ENCODE measurements around the gene ACKR3.

ACKR3 gene

GRCh38 chr2:236549165-236549564 is 20.5 kb upstream of the ACKR3 start:
- DNase-seq (ENCODE audit: low read depth, low spot score), result no peak

DNA sequence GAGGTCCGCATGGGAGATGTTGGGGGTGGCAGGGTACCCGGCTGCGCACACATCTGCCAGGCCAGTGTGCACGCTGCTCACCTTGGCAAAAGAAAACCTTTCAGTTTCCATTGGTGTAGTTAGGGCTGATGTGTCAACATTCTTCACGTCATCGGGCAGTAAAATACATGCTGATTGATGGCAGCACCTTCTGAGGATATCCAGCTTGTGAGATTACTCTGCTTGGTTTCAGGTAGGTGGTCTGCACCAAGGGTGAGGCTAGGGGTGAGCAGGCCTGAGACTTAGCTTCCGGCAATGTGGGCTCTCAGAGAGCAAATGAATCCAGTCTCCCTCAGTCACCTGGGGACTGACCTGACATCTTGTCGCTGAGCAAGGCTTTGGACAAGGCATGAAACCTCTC is 19.3 kb upstream of the ACKR3 start:
- no peak for DNase-seq (ENCODE audit: low read depth, low spot score)

DNA sequence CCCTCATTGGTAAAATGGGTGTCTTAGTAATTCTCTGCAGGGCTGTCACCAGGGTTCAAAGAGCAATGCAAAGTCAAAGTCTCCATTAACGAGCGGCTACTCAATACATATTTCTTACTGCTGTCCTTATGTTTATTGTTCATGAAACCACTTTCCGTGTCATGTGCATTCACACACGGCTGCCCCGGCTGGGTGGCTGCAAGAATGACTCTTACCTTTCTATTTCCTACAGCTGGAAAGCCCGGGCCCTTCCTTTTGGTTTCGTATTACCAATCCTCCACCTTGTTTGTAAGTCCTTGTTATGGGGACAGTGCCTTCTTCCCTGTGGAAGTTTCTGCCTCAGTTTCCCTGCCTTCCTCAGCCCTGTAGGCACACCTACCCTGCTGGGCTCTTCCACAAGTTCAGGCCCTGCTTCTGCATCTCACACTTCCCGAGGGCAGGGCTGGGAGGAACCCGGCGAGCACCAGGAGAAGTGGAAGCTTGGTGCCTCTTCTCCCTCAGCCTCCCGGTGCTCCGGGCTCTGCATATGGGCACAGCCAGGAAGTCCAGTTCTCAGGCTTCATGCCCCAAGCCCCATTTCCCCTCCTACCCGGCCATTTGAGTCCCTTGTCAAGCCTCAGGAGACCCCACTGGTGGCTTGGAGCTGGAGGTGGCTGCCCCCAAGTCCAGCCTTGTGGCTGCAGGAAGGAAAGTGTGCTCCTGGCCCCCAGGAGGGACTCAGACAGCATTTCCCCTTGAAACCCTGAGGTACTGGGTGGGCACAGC is 18.7 kb upstream of the ACKR3 start:
- no peak for DNase-seq (ENCODE audit: low read depth, low spot score)

- no peak for DNase-seq (ENCODE audit: low read depth, low spot score)
These were observed 18.0 kb upstream of the ACKR3 start for GRCh38 chr2:236551471-236552211.

GRCh38 chr2:236552212-236552542 is 17.4 kb upstream of the ACKR3 start:
- no peak for DNase-seq (ENCODE audit: low read depth, low spot score)

DNA sequence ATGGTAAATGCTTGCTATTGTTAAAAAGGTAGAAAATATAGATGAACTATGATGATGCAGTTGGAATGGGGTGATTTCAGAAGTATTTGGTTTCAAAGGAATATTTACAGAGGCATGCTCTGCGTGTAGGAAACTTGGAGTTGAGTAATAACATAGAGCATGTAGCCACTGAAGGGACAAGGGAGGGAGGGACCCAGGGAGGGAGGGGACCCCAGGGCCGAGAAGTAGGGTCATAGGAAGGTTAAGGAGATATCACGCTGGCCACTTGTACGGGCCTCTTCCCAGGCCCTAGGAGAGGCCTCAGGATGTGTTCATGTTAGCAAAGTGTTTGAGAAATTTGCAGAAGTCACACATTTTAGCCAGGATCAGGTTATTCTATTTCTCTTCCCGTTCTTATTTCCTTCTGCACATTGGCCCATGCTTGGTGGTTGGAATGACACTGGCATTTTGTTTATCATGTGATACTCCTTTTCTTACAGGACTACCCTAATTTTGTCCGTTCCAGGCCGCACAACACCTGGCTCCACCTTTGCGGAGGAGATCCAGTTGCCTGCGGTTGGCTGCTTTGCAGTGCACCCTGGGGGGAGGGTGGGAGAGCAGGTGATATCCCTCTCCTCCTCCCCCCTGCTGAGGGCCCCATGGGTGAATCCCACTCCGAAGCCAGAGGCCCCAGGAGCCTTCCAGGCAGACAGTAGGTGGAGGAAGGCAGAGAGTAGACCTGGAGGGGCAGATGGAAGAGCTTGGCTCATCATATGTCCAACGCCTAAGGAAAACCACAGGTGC is 16.9 kb upstream of the ACKR3 start:
- DNase-seq (ENCODE audit: low read depth, low spot score), result no peak

GRCh38 chr2:236553522-236553921 is 16.1 kb upstream of the ACKR3 start:
- DNase-seq (ENCODE audit: low read depth, low spot score), result no peak

- DNase-seq (ENCODE audit: low read depth, low spot score), result no peak
These were observed 14.9 kb upstream of the ACKR3 start for GRCh38 chr2:236554629-236555282.

- DNase-seq (ENCODE audit: low read depth, low spot score), result no peak
These were observed 14.1 kb upstream of the ACKR3 start for GRCh38 chr2:236555481-236555880.

DNA sequence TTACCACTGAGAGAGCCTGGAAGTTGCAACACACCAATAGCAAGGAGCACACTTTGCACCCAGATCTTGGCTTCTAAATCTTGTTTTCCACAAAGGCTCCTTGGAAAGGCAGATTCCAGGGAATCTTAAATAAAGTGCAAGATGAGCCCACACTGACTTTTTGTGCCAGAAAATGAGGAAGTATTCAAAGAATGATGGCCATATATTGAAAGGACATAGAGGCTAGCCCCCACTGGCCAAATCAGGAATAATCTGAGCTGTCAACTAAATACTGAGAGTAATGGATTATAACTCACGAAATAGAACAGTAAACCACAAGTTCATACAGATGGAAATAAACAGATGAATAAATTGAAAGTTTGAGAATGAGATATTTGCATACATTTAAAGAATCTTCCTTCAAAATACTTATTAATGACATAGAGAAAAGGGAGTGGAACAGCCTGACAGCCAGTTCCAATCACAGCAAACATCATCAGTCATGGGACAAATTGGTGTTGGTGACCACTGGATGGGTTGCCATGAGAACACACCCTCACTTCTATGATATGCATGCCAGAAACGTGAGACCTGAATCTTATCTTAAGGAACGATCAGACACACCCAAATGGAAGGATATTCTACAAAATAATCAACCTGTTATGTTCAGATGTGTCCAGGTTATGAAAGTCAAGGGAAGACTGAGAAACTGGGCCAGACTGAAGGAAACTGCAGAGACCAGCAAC is 12.2 kb upstream of the ACKR3 start:
- DNase-seq (ENCODE audit: low read depth, low spot score), result no peak

- DNase-seq (ENCODE audit: low read depth, low spot score), result no peak
These were observed 11.6 kb upstream of the ACKR3 start for GRCh38 chr2:236558036-236558435.

GRCh38 chr2:236558993-236559978 is 10.3 kb upstream of the ACKR3 start:
- no peak for DNase-seq (ENCODE audit: low read depth, low spot score)

GRCh38 chr2:236561874-236562273 is 7.8 kb upstream of the ACKR3 start:
- DNase-seq (ENCODE audit: low read depth, low spot score), result no peak

GRCh38 chr2:236562434-236562833 is 7.2 kb upstream of the ACKR3 start:
- DNase-seq (ENCODE audit: low read depth, low spot score), result no peak

- DNase-seq (ENCODE audit: low read depth, low spot score), result no peak
These were observed 5.7 kb upstream of the ACKR3 start for GRCh38 chr2:236563953-236564352.

GRCh38 chr2:236565212-236565611 is 4.4 kb upstream of the ACKR3 start:
- no peak for DNase-seq (ENCODE audit: low read depth, low spot score)

GRCh38 chr2:236565879-236566402 is 3.7 kb upstream of the ACKR3 start:
- DNase-seq (ENCODE audit: low read depth, low spot score), result no peak

- no peak for DNase-seq (ENCODE audit: low read depth, low spot score)
These were observed 3.0 kb upstream of the ACKR3 start for GRCh38 chr2:236566596-236566995.

DNA sequence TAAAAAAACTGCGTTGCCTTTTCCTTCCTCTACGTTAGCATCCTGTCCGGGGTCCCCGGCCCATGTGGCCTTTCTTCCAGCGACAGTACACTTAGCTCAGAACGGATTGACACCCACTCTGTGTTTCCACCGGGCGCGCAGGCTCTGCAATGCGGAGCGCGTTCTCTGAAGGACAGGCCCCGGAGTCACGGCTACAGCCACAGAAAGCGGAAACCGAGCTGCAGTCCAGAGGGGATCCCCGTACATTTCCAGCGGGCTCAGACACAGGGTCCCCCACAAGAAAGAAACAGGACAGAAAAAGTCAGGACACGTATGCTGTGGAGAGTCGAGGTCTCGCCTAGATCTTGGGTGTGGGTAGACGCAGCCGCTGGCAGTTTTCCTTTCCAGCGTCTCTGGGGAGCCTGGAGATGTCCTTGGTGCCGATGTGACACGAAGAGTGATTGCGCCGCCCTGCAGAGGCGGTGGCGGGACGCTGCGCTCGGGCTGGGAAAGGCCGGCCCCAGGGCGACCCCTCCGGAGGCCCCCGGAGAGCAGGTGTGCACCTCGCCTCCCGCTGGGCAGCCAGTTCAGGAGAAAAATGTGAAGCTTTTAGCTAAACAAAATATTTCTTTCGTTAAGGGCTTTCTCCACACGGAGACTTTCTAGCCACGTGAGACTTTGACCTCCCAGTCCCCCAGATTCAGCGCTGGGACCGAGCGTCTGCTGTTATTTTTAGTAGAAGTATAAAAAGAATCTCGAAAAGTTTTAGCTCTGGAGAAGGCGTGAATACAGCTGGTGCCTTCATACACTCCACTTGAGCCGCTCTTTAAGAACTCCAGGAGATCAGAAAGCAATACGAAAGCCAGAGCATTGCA is 1.3 kb upstream of the ACKR3 start:
- DNase-seq (ENCODE audit: low read depth, low spot score), result no peak

Data from iPS DF 19.7 (cell line).